ENCODE results near the gene FOXJ3. TPM values are rescaled to one million over a fixed set of nuclear protein-coding genes. Genes with fewer than 3 reads are reported as not detected.

The FOXJ3 gene
- total and polyA plus RNA-seq, 2 of the 4 experiments (the other 2 are of a cell fraction) = 16.7 to 30.5 TPM

GRCh38 chr1:42358791-42359190, 23.8 kb upstream of the FOXJ3 start:
- no peak overlapping the region for H3K18ac ChIP-seq (ENCODE audit: low read depth, low read length)
- no peak for ATAC-seq (ENCODE audit: low read depth)
- CTCF ChIA-PET = no interaction called here
- H3K4ac ChIP-seq (ENCODE audit: low read depth, low read length) = no peak overlapping the region
- POLR2A ChIA-PET (ENCODE audit: unreplicated experiment) = no interaction called here
- H3K23ac ChIP-seq (ENCODE audit: low read depth, low read length) = no peak overlapping the region
- no peak overlapping the region for H3K27ac ChIP-seq (ENCODE audit: insufficient read depth, low read length)
- no peak overlapping the region for H2BK5ac ChIP-seq (ENCODE audit: low read depth, low read length, poor library complexity, severe bottlenecking)
- H3K56ac ChIP-seq (ENCODE audit: extremely low read depth, insufficient read depth, low read length) = no peak overlapping the region
- H2BK15ac ChIP-seq (ENCODE audit: low read depth, low read length) = no peak overlapping the region
- peaks cover 2% of the 10 kb centered on the region; the same call in 1 of the 2 replicates for H3K27me3 ChIP-seq (ENCODE audit: control insufficient read depth, insufficient read depth, low read length)
- no peaks in the 10 kb centered on the region for H4K20me1 ChIP-seq (ENCODE audit: insufficient read depth, low read length)
- no peak for TF ChIP-seq RAD21 (IDR thresholded peaks at IDR 0.05; ENCODE audit: low read length)
- TF ChIP-seq NFE2L2 (IDR thresholded peaks at IDR 0.05; ENCODE audit: low read depth, low read length) = no peak
- TF ChIP-seq RFX5 (IDR thresholded peaks at IDR 0.05; ENCODE audit: low read depth, low read length) = no peak
- TF ChIP-seq BHLHE40 (IDR thresholded peaks at IDR 0.05; ENCODE audit: low read depth, low read length) = no peak
- TF ChIP-seq RCOR1 (IDR thresholded peaks at IDR 0.05; ENCODE audit: insufficient replicate concordance, low read length) = no peak
- TF ChIP-seq CEBPB (IDR thresholded peaks at IDR 0.05; ENCODE audit: low read depth, low read length) = no peak
- no peak for TF ChIP-seq MXI1 (IDR thresholded peaks at IDR 0.05; ENCODE audit: borderline replicate concordance, low read depth, low read length)
- H2BK120ac ChIP-seq (ENCODE audit: low read depth, low read length) = no peak overlapping the region
- WGBS, 2 experiments (ENCODE audit: extremely low coverage in 2 of 2, insufficient read length in 1 of 2) = no CpG with 5 or more reads among the region's 3 CpGs
- no peak overlapping the region for H3K14ac ChIP-seq (replicated peaks; ENCODE audit: low read depth, low read length)
- H3K9me3 ChIP-seq (ENCODE audit: control insufficient read depth, insufficient read depth, low read length) = no peaks in the 10 kb centered on the region
- dilution Hi-C loops (cut with HindIII; ENCODE audit: low sequenced_read_pairs, unreplicated experiment) = no loop called here
- no peak overlapping the region for H2AFZ ChIP-seq (replicated peaks; ENCODE audit: low read length, poor library complexity)
- H3K9ac ChIP-seq (ENCODE audit: low read depth, low read length) = no peak overlapping the region
- BruUV-seq (replicated peaks) = no TSS peak
- H3K79me1 ChIP-seq (ENCODE audit: low read depth in 1 of 2, low read length in 2 of 2) = no peaks in the 10 kb centered on the region
- intact Hi-C loops (cut with micrococcal nuclease) = no loop called here
- in situ Hi-C loops (cut with MboI; ENCODE audit: low sequenced_read_pairs) = no loop called here
- H4K5ac ChIP-seq (ENCODE audit: low read depth, low read length) = no peak overlapping the region
- H2AK5ac ChIP-seq (ENCODE audit: low read depth, low read length) = no peak overlapping the region
- no peak for DNase-seq
- no peak overlapping the region for H3K4me3 ChIP-seq (ENCODE audit: insufficient read depth, low read depth, low read length)
- no peak overlapping the region for H4K8ac ChIP-seq (ENCODE audit: low read depth in 2 of 2, low read length in 2 of 2)
- no peak overlapping the region for H3K4me2 ChIP-seq (ENCODE audit: low read depth, low read length)
- H3K36me3 ChIP-seq (ENCODE audit: control insufficient read depth, insufficient read depth, low read length) = no peaks in the 10 kb centered on the region
- H3K4me1 ChIP-seq (ENCODE audit: control insufficient read depth, insufficient read depth, low read length) = no peaks in the 10 kb centered on the region
- H2AK9ac ChIP-seq (replicated peaks; ENCODE audit: low read depth, low read length, poor library complexity) = no peak overlapping the region
- H3K9me1 ChIP-seq (ENCODE audit: insufficient read depth, low read length) = no peaks in the 10 kb centered on the region
- H4K91ac ChIP-seq (ENCODE audit: insufficient read depth, low read depth, low read length) = no peak overlapping the region
- H2BK20ac ChIP-seq (ENCODE audit: low read depth, low read length) = no peak overlapping the region

Data from IMR-90 (cell line).